ENCODE measurements around the gene KRTAP4-6.

GRCh38 chr17:41116297-41116696 lies 24.0 kb downstream of the KRTAP4-6 start:
- TF ChIP-seq CTCF (IDR thresholded peaks at IDR 0.05) (no peak), POLR2A (IDR thresholded peaks at IDR 0.05) (no peak)
